Fibroblast of pulmonary artery (primary cell): ENCODE data around the gene LPIN3.
"Not testable (repeated sequence)": the region's sequence is repeated elsewhere in the genome, so short reads cannot be mapped to it uniquely, and the experiment has no call there.

Experiments used
- DNase-seq: peaks from one replicate; pipeline ENCODE4 v3.0.0-alpha.2; 2010; ENCODE audit warnings: low read depth
- H3K4me3 ChIP-seq: replicated peaks from 2 replicates; pipeline ENCODE4 v1.5.1; 2011; ENCODE audit warnings: low read depth, mild to moderate bottlenecking, control low read depth, low read length, moderate library complexity
- TF ChIP-seq, protein P1 (sequence below): IDR thresholded peaks from 2 replicates; pipeline ENCODE4 v1.5.1; 2011; ENCODE audit warnings: mild to moderate bottlenecking, control low read depth, low read length, inconsistent platforms; ENCODE audit errors: missing control alignments

The LPIN3 gene

DNA sequence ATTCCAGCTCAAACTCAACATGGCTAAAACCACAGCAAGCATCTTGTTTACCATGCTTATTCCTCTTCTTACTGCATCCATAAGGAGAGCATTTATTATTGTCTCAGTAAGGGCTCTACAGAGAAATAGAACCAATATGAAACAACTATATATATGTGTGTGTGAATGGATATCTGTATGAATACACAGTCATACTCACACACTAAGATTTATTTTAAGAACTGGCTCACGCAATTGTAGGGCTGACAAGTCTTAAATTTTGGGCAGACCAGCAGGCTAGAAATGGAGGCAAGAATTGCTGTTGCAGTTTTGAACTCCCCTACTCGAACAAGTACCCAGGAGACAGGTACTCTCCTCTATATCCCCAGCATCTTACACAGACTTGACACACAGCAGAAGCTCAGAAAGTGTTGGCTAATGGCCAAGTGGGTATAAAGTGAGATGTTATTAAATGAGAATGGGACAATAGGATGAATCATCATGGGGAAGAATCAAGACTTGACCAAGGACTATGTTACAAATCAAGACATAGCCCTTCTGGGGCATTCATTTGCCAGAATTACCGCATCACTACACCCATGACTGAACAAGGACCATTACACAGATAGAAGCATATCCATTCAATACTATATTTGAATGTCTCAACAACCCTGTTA, 36.1 kb upstream of the LPIN3 start:
- DNase-seq, result peak; percentile 45
- TF ChIP-seq, protein P1, sequence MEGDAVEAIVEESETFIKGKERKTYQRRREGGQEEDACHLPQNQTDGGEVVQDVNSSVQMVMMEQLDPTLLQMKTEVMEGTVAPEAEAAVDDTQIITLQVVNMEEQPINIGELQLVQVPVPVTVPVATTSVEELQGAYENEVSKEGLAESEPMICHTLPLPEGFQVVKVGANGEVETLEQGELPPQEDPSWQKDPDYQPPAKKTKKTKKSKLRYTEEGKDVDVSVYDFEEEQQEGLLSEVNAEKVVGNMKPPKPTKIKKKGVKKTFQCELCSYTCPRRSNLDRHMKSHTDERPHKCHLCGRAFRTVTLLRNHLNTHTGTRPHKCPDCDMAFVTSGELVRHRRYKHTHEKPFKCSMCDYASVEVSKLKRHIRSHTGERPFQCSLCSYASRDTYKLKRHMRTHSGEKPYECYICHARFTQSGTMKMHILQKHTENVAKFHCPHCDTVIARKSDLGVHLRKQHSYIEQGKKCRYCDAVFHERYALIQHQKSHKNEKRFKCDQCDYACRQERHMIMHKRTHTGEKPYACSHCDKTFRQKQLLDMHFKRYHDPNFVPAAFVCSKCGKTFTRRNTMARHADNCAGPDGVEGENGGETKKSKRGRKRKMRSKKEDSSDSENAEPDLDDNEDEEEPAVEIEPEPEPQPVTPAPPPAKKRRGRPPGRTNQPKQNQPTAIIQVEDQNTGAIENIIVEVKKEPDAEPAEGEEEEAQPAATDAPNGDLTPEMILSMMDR, result no peak
- H3K4me3 ChIP-seq, result no peak overlapping the region

DNA sequence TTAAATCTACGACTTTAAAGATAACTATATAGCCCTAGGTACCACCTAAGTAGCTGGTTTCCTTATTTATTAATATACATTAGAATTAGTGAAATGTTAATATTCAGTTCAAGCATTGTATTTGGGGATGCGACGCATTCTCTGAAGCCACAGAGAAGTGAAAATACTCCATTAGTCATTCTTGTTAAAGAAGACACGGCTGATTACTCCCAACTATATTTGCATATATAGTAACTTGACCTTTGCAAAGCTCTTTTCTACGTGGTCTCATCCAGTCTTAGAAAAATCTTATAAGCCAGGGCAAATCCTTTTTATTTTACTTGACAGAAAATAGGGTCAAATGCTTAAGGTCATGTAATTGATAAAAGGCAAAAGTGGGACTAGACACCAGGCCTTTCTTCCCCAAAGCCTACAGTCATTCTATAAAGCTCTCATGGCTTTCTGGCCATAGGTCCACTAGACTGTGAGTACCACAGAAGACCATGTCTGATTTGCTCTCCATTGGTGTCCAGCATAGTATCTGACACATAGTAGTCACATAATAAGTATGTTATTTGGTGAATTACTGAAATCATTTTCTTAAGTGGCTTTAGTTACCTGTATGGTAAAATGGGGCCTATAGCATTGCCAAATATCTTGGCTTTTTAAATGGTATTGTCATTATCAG, 34.4 kb upstream of the LPIN3 start:
- DNase-seq, result no peak
- TF ChIP-seq, protein P1, result no peak
- H3K4me3 ChIP-seq, result no peak overlapping the region

DNA sequence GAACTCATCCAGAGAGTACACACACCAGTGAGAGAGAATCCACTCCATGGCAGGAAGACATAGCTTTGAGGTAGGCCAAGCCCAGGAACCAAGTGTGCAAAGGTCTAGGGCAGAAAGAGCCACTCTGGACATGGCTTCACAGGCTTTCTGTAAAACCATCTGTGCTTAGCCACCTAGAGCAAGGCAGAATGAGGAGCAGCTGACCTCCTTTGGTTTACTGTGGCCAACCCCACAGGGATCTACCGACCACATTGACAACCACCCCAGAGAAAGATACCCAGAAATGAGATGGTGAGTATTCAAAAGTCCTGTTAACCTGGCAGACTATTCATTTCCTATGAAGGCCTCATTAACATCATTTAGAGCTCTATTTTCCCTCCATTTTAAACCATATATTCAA, 33.6 kb upstream of the LPIN3 start:
- TF ChIP-seq, protein P1, result no peak
- H3K4me3 ChIP-seq, result no peak overlapping the region
- DNase-seq, result no peak

DNA sequence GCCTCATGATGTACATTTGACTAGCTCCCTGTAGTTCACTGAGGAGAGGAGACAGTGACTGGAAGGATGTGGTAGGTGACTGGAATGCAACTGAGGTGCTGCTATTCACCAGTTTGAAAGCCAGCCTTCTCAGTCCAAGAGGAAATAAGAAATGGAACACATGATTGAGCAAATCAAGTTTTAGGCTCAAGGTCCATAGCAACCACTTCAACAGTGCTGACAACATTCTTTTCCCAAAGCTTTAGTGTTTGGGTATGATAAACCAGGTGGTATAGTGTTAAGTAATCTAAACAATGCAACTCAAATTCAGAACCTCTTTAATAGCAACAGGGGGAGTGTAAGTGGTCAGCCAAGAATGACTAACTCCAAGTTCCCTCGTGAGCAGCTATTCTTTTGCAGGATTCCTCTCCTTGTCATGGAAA, 32.3 kb upstream of the LPIN3 start:
- TF ChIP-seq, protein P1, result no peak
- H3K4me3 ChIP-seq, result no peak overlapping the region
- peak; percentile 96 for DNase-seq

DNA sequence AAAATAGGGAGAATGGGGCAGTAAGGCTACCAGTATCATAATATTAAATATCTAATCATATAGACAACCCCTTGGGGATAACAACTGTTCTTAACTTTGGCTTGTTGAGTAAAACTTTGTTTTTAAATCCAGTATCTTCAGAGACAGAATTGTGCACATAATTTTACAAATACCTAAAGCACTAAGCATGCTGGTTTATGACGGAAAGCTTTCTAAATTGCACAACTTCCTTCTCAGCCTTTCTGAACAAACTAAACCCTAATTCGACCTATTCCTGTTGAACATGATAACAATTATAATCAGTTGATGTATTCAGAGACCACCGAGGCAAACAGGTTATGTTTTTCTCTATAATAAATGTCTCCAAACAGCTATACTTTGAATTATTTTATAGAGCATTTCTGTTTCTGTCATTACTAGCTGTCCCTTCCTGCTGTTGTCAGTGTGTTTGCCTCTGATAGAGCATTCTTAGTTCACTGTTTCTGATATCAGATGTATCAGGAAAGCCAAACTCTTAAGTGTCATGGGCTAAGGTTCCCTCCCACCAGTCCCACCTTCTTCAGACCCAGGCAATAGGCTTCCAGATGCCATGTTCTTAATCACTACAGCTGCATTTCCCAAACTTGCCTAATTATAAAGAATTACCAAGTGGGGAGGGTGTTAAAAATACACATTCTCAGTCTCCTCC, 31.8 kb upstream of the LPIN3 start:
- peak; percentile 85 for DNase-seq
- TF ChIP-seq, protein P1, result no peak
- no peak overlapping the region for H3K4me3 ChIP-seq

DNA sequence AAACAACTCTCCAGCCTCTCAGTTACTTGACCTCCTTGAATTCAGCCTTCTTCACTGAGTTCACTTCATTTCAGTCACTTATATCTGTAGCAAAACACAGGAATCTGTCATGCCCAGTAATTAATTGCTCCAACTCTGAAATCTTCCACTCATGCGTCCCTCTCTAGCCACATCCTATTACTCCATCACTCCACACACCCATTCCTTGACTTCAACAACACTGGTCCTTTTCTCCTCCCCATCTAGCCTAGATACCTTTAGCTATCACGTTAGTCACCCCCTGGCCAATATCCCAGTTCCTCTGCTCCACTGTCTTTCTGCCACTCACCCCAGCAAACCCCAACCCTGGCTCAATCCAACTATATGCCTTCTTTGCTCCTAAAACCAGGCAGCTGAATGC, 30.8 kb upstream of the LPIN3 start:
- no peak overlapping the region for H3K4me3 ChIP-seq
- TF ChIP-seq, protein P1, result no peak
- DNase-seq, result peak; percentile 78

DNA sequence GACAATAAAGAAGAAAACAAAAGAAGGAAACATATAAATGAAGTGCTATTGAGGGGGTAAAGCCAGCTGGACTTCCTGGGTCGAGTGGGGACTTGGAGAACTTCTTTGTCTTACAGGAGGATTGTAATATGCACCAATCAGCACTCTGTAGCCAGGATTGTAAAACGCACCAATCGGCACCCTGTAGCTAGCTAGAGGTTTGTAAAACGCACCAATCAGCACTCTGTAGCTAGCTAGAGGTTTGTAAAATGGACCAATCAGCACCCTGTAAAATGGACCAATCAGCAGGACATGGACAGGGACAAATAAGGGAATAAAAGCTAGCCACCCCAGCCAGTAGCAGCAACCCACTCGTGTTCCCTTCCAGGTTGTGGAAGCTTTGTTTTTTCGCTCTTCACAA, 28.6 kb upstream of the LPIN3 start:
- not testable (repeated sequence) for DNase-seq, H3K4me3 ChIP-seq
